NCI-H1417 treated with DMSO at 0.1 percent for 48 hours (cell line): ENCODE results near the gene PHOX2A.

Source experiments
- DNase-seq: peaks from one replicate; lab custom pipeline; 2025; lab: John Stamatoyannopoulos, UW

PHOX2A gene

GRCh38 chr11:72233773-72234513, 10.0 kb downstream of the PHOX2A start:
- no peak for DNase-seq

- DNase-seq: no peak
Observed at GRCh38 chr11:72233056-72233772, 10.8 kb downstream of the PHOX2A start.

- no peak for DNase-seq
Observed at GRCh38 chr11:72232260-72233055, 11.5 kb downstream of the PHOX2A start.

GRCh38 chr11:72231396-72232259, 12.3 kb downstream of the PHOX2A start:
- DNase-seq: no peak

- DNase-seq: no peak
Observed at GRCh38 chr11:72230764-72231365, 13.1 kb downstream of the PHOX2A start.

- no peak for DNase-seq
Observed at GRCh38 chr11:72229925-72230763, 13.8 kb downstream of the PHOX2A start.

GRCh38 chr11:72229336-72229924, 14.5 kb downstream of the PHOX2A start:
- no peak for DNase-seq

GRCh38 chr11:72228844-72229231, 15.1 kb downstream of the PHOX2A start:
- DNase-seq: no peak

- DNase-seq: no peak
Observed at GRCh38 chr11:72228229-72228843, 15.6 kb downstream of the PHOX2A start.

GRCh38 chr11:72227316-72228228, 16.4 kb downstream of the PHOX2A start:
- peak; percentile 87 for DNase-seq

- peak; percentile 50 for DNase-seq
Observed at GRCh38 chr11:72226701-72227100, 17.3 kb downstream of the PHOX2A start.

- no peak for DNase-seq
Observed at GRCh38 chr11:72225411-72225951, 18.5 kb downstream of the PHOX2A start.

GRCh38 chr11:72224564-72225410, 19.2 kb downstream of the PHOX2A start, which contains the start of gene INPPL1:
Gene INPPL1 (plus strand): TSS chr11:72224767. CDS start chr11:72224985, 218 bp downstream.
- DNase-seq: no peak

- DNase-seq: no peak
Observed at GRCh38 chr11:72223615-72224563, 20.1 kb downstream of the PHOX2A start.

- peak; percentile 100 for DNase-seq
Observed at GRCh38 chr11:72222907-72223614, 20.9 kb downstream of the PHOX2A start.
